K562 (cell line): ENCODE data around the gene ACBD5. TPM values are rescaled to one million over a fixed set of nuclear protein-coding genes. Genes with fewer than 3 reads are reported as not detected.

Source experiments
- ATAC-seq: fragments of 200-7000 bp; cut with Tn5 transposase; 3 replicates; pipeline ENCODE4 v1.9.1; 2020; ENCODE audit warnings: moderate library complexity
- BruUV-seq: library from RNA; stranded (reverse); fragments of 400-500 nt; replicated peaks from 2 replicates; lab custom pipeline; 2021; lab: Mats Ljungman, UMichigan
- CTCF ChIA-PET: fragments of 300-600 bp; formaldehyde crosslinking; extraction: SDS; loops from one replicate; lab custom pipeline; 2021; ENCODE audit warnings: low intra/inter-chr PET ratio; lab: Yijun Ruan, JAX
- POLR2A ChIA-PET: fragments of 300-600, 350-650 bp; sonication (Branson Sonifier 250); formaldehyde crosslinking; extraction: SDS; loops from one replicate; lab custom pipeline; 2021; ENCODE audit warnings: antibody characterized with exemption, inconsistent platforms; lab: Yijun Ruan, JAX
- DNase-seq, 4 experiments: peaks; one replicate each; pipeline versions ENCODE4 v3.0.0 to v3.0.0-alpha.2; 2011 to 2018; ENCODE audit warnings: low spot score in 3 of 4, mixed read lengths in 3 of 4; ENCODE audit errors: extremely low read depth in 1 of 4
- FAIRE-seq: peaks from 2 replicates; lab custom pipeline; 2011; peaks lifted over from hg19 to GRCh38; lab: Jason Lieb, UNC
- H2AFZ ChIP-seq: 2 replicates; pipeline ENCODE4 v1.6.0; 2011; ENCODE audit warnings: low read depth, low read length, control low read depth, inconsistent platforms
- H3K27ac ChIP-seq: fragments of 200-600 bp; 3 replicates; pipeline ENCODE4 v1.8.0; 2011; ENCODE audit warnings: low read depth, mild to moderate bottlenecking, control low read depth, inconsistent platforms, low read length, moderate library complexity, mixed read lengths; ENCODE audit errors: extremely low read depth
- H3K27me3 ChIP-seq, 2 experiments: fragments of 300-600 bp in 1 of 2; 2 replicates in 1 of 2; 3 replicates in 1 of 2; pipeline versions ENCODE4 v1.6.0 to v1.8.0; 2011; ENCODE audit warnings: inconsistent platforms in 2 of 2, low read length in 2 of 2, mild to moderate bottlenecking in 1 of 2, mixed read lengths in 1 of 2, moderate library complexity in 1 of 2; ENCODE audit not compliant: control insufficient read depth in 2 of 2, insufficient read depth in 2 of 2
- H3K36me3 ChIP-seq: fragments of 300-600 bp; 3 replicates; pipeline ENCODE4 v1.8.0; 2011; ENCODE audit warnings: mild to moderate bottlenecking, low read length, inconsistent platforms; ENCODE audit not compliant: control insufficient read depth, insufficient read depth
- H3K4me1 ChIP-seq, 2 experiments: fragments of 200-600 bp in 1 of 2; replicated peaks in 1 of 2; 2 replicates in 1 of 2; 3 replicates in 1 of 2; pipeline versions ENCODE4 v1.5.1 to v1.8.0; 2011; ENCODE audit warnings: inconsistent platforms in 2 of 2, low read length in 2 of 2, mild to moderate bottlenecking in 1 of 2, mixed read lengths in 1 of 2, moderate library complexity in 1 of 2; ENCODE audit not compliant: control insufficient read depth in 2 of 2, insufficient read depth in 2 of 2
- H3K4me2 ChIP-seq: 2 replicates; pipeline ENCODE4 v1.6.1; 2011; ENCODE audit warnings: low read length, control low read depth, inconsistent platforms, mixed read lengths; ENCODE audit not compliant: insufficient read depth
- H3K4me3 ChIP-seq: fragments of 200-600 bp; sonication (generic), shearing (Covaris generic); 2 replicates; pipeline ENCODE4 v1.5.1; 2016; ENCODE audit warnings: control low read depth, inconsistent platforms
- H3K79me2 ChIP-seq: fragments of 200-600 bp; 3 replicates; pipeline ENCODE4 v1.8.0; 2011; ENCODE audit warnings: low read length, inconsistent platforms; ENCODE audit not compliant: control insufficient read depth, insufficient read depth
- H3K9ac ChIP-seq, 2 experiments: 2 replicates each; pipeline versions ENCODE4 v1.6.0 to v1.6.1; 2011; ENCODE audit warnings: low read depth in 2 of 2, low read length in 2 of 2, control low read depth in 1 of 2, inconsistent platforms in 1 of 2, mild to moderate bottlenecking in 1 of 2, mixed read lengths in 1 of 2; ENCODE audit not compliant: insufficient read depth in 1 of 2
- H3K9me1 ChIP-seq: one replicate; pipeline ENCODE4 v1.6.0; 2011; ENCODE audit warnings: inconsistent platforms, mild to moderate bottlenecking, low read length, moderate library complexity; ENCODE audit not compliant: control insufficient read depth, insufficient read depth
- H3K9me3 ChIP-seq: replicated peaks from 2 replicates; pipeline ENCODE4 v1.5.1; 2011; ENCODE audit warnings: low read depth, low read length, inconsistent platforms; ENCODE audit not compliant: control insufficient read depth, insufficient read depth
- H4K20me1 ChIP-seq: replicated peaks from 2 replicates; pipeline ENCODE4 v1.6.1; 2011; ENCODE audit warnings: low read length, inconsistent platforms, mixed read lengths; ENCODE audit not compliant: control insufficient read depth, insufficient read depth
- ATF3 ChIP-seq, 2 experiments: fragments of 450-650 bp in 1 of 2; sonication (generic) in 1 of 2; formaldehyde crosslinking in 1 of 2; IDR thresholded peaks in 1 of 2; conservative IDR thresholded peaks in 1 of 2; 2 replicates each; pipeline versions ENCODE4 v1.6.1 to v1.8.1; 2016 to 2023; ENCODE audit warnings: mild to moderate bottlenecking in 2 of 2, moderate library complexity in 2 of 2, inconsistent platforms in 1 of 2, missing genetic modification reagents in 1 of 2
- DMBX1 ChIP-seq: fragments of 250-450 bp; sonication (Bioruptor Pico); IDR thresholded peaks from 2 replicates; pipeline ENCODE4 v1.8.0; 2022; ENCODE audit warnings: inconsistent platforms, mild to moderate bottlenecking, moderate library complexity, borderline replicate concordance
- HNRNPLL ChIP-seq: fragments of 200-400 bp; formaldehyde crosslinking; IDR thresholded peaks from 2 replicates; pipeline ENCODE4 v1.6.1; 2017; ENCODE audit warnings: low read length, low read depth, mild to moderate bottlenecking; ENCODE audit not compliant: poor library complexity, severe bottlenecking
- HSF4 ChIP-seq: fragments of 250-450 bp; sonication (Bioruptor Pico); IDR thresholded peaks from 2 replicates; pipeline ENCODE4 v2.1.2; 2022; ENCODE audit warnings: mild to moderate bottlenecking, moderate library complexity, borderline replicate concordance
- IFI16 ChIP-seq: fragments of 250-450 bp; sonication (Bioruptor Pico); IDR thresholded peaks from 2 replicates; pipeline ENCODE4 v2.1.2; 2022; ENCODE audit warnings: mild to moderate bottlenecking, inconsistent platforms
- ZKSCAN3 ChIP-seq: fragments of 250-450 bp; sonication (Bioruptor Pico); IDR thresholded peaks from 2 replicates; pipeline ENCODE4 v1.4.0; 2020
- in situ Hi-C: fragments of 300-500 bp; cut with MboI; formaldehyde crosslinking; loops from 4 replicates; pipeline ENCODE4 v1.15.0; 2018; ENCODE audit warnings: inconsistent platforms, mixed read lengths
- intact Hi-C: fragments of 100-400 bp; cut with micrococcal nuclease; formaldehyde crosslinking; loops from 2 replicates; pipeline ENCODE4 v1.14.2; 2022
- polyA plus RNA-seq, 8 experiments: library from polyadenylated mRNA; depleted of rRNA in 4 of 8; stranded (reverse) in 5 of 8; unstranded in 3 of 8; fragments of >200 nt; fragmentation: Nextera tagmentation in 2 of 8; fragmentation: Illumina TruSeq in 1 of 8; extraction: Ambion mirVana in 2 of 8; extraction: Trizol in 1 of 8; gene quantifications; 2 replicates each; pipeline versions ENCODE4 v1.2.1 to v1.2.3, GENCODE V29; 2011 to 2014; ENCODE audit warnings: inconsistent platforms in 1 of 8, missing spikeins in 1 of 8
- total RNA-seq, 7 experiments: library from RNA; depleted of rRNA in 6 of 7; stranded (reverse); fragments of >200 nt in 6 of 7; fragmentation: Illumina TruSeq in 2 of 7; extraction: Trizol in 2 of 7; gene quantifications; 2 replicates each; pipeline versions ENCODE4 v1.2.1 to v1.2.3, GENCODE V29; 2011 to 2021; ENCODE audit warnings: low replicate concordance in 1 of 7
- TF ChIP-seq, protein P1 (sequence below): sonication (generic); formaldehyde crosslinking; IDR thresholded peaks from 2 replicates; pipeline ENCODE4 v1.8.0; 2022; ENCODE audit warnings: missing genetic modification reagents, mild to moderate bottlenecking, borderline replicate concordance
- TF ChIP-seq, protein P2 (sequence below): fragments of 200-800 bp; sonication (Bioruptor generic); IDR thresholded peaks from 2 replicates; pipeline ENCODE4 v1.6.1; 2016; ENCODE audit warnings: missing genetic modification characterization, missing compliant biosample characterization

The ACBD5 gene
- total and polyA plus RNA-seq, 9 of the 15 experiments (the other 6 are each of a cell fraction or from before 2014, with no cell fraction given) = 1.5 to 10.3 (median 7.8) TPM

- BruUV-seq = no TSS peak
- no peak overlapping the region for H2AFZ ChIP-seq
- in situ Hi-C loops = no loop called here
- no peak for ATAC-seq
- TF ChIP-seq IFI16 (CRISPR knock-in tag) = no peak
- TF ChIP-seq, protein P1, sequence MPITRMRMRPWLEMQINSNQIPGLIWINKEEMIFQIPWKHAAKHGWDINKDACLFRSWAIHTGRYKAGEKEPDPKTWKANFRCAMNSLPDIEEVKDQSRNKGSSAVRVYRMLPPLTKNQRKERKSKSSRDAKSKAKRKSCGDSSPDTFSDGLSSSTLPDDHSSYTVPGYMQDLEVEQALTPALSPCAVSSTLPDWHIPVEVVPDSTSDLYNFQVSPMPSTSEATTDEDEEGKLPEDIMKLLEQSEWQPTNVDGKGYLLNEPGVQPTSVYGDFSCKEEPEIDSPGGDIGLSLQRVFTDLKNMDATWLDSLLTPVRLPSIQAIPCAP (CRISPR knock-in tag) = no peak
- TF ChIP-seq, protein P2, sequence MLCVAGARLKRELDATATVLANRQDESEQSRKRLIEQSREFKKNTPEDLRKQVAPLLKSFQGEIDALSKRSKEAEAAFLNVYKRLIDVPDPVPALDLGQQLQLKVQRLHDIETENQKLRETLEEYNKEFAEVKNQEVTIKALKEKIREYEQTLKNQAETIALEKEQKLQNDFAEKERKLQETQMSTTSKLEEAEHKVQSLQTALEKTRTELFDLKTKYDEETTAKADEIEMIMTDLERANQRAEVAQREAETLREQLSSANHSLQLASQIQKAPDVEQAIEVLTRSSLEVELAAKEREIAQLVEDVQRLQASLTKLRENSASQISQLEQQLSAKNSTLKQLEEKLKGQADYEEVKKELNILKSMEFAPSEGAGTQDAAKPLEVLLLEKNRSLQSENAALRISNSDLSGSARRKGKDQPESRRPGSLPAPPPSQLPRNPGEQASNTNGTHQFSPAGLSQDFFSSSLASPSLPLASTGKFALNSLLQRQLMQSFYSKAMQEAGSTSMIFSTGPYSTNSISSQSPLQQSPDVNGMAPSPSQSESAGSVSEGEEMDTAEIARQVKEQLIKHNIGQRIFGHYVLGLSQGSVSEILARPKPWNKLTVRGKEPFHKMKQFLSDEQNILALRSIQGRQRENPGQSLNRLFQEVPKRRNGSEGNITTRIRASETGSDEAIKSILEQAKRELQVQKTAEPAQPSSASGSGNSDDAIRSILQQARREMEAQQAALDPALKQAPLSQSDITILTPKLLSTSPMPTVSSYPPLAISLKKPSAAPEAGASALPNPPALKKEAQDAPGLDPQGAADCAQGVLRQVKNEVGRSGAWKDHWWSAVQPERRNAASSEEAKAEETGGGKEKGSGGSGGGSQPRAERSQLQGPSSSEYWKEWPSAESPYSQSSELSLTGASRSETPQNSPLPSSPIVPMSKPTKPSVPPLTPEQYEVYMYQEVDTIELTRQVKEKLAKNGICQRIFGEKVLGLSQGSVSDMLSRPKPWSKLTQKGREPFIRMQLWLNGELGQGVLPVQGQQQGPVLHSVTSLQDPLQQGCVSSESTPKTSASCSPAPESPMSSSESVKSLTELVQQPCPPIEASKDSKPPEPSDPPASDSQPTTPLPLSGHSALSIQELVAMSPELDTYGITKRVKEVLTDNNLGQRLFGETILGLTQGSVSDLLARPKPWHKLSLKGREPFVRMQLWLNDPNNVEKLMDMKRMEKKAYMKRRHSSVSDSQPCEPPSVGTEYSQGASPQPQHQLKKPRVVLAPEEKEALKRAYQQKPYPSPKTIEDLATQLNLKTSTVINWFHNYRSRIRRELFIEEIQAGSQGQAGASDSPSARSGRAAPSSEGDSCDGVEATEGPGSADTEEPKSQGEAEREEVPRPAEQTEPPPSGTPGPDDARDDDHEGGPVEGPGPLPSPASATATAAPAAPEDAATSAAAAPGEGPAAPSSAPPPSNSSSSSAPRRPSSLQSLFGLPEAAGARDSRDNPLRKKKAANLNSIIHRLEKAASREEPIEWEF (CRISPR knock-in tag) = no peak
- TF ChIP-seq ATF3 (IDR thresholded peaks at IDR 0.05) = peak; percentile 41; the same call in 1 of the 2 replicates
- TF ChIP-seq ATF3 (CRISPR knock-in tag; conservative IDR thresholded peaks at IDR 0.05) = no peak
- TF ChIP-seq HSF4 = no peak
- no peak for TF ChIP-seq DMBX1 (CRISPR knock-in tag)
- TF ChIP-seq ZKSCAN3 = no peak
- no peak for TF ChIP-seq HNRNPLL
- TF ChIP-seq, all 486 proteins: peak for 1
- Histone ChIP-seq H3K27me3 (no peaks in the 10 kb centered on the region), H3K4me2 (no peak overlapping the region), H3K9me1 (no peaks in the 10 kb centered on the region), H3K9ac (no peak overlapping the region), H3K27ac (no peak overlapping the region), H3K36me3 (peaks cover 58% of the 10 kb centered on the region), H3K79me2 (peaks cover 59% of the 10 kb centered on the region), H3K9me3 (no peaks in the 10 kb centered on the region), H4K20me1 (no peaks in the 10 kb centered on the region; the same call in 1 of the 2 replicates), H3K4me3 (no peak overlapping the region), H3K4me1 (peaks cover 4 to 7% of the 10 kb centered on the region in 2 experiments; a peak in 4 of 5 replicates)
- ChIA-PET POLR2A (interaction anchor here (0.7 kb wide), 1 partner anchor 12 kb away, joined by 5 read pairs; no protein-coding TSS in a partner anchor), CTCF (no interaction called here)
- intact Hi-C loops = loop anchor here (10.0 kb wide), 1 partner anchor 294 kb away; the partner anchor contains the start of gene ABI1
- DNase-seq = no peak
- no peak for FAIRE-seq
These were observed 82.2 kb downstream of the ACBD5 start for GRCh38 chr10:27158421-27158820.
